Iris pigment epithelial cell (primary cell): ENCODE results near the gene ARHGAP6.
A peak's percentile ranks its signal among the peaks of the same experiment; 100 is the strongest.
"Not testable (repeated sequence)": the region's sequence is repeated elsewhere in the genome, so short reads cannot be mapped to it uniquely, and the experiment has no call there.

Experiments used
- DNase-seq: peaks from one replicate; pipeline ENCODE4 v3.0.0-alpha.2; 2011; ENCODE audit warnings: low read depth

ARHGAP6 gene

DNA sequence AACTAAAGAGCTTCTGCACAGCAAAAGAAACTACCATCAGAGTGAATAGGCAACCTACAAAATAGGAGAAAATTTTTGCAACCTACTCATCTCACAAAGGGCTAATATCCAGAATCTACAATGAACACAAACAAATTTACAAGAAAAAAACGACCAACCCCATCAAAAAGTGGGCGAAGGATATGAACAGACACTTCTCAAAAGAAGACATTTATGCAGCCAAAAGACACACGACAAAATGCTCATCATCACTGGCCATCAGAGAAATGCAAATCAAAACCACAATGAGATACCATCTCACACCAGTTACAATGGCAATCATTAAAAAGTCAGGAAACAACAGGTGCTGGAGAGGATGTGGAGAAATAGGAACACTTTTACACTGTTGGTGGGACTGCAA, 304.1 kb downstream of the ARHGAP6 start:
- not testable (repeated sequence) for DNase-seq

DNA sequence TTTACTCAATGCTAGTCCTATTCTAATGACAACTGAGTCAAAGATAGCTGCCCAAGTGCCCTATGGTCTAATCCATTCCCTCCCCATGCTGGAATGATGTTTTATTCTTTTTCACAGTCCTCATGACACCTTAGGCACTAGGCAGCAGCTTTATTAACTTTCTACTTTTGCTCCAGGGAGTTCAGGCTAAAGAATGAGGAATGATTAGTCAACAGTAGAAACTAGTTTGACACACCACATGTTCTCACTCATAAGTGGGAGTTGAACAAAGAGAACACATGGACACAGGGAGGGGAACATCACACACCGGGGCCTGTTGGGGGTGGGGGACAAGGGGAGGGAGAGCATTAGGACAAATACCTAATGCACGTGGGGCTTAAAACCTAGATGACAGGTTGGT, 309.8 kb downstream of the ARHGAP6 start:
- DNase-seq, result not testable (repeated sequence)

DNA sequence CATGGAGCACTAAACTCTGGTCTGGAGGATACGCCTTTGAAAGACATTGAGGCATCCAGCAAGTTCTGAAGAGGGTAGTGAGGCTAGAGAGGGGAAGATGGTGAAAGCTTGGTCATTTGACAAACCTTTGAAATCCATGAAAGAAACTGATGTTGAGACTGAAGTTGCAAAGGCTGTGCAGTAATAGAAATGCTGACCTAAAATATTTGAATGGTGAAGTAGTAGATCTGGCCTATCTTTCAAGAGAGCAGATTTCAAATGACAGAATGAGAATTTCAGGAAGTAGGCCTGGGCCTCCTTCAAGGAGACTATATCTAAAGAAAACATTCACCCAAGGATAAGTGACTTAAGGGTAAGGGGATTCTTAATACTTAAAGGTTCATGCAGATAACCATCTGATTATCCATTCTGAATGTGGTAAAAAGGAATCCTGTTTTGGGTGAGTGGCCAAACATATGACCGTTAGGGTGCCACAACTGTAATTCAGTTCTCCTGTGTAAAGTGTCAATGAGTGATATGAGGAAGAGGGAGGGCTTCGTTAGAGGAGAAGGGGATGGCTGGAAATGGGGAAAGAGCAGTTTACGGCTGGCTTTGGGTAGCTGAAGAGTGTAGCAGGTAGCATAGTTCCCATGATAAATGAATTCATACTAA, 310.3 kb downstream of the ARHGAP6 start:
- DNase-seq, result no peak

DNA sequence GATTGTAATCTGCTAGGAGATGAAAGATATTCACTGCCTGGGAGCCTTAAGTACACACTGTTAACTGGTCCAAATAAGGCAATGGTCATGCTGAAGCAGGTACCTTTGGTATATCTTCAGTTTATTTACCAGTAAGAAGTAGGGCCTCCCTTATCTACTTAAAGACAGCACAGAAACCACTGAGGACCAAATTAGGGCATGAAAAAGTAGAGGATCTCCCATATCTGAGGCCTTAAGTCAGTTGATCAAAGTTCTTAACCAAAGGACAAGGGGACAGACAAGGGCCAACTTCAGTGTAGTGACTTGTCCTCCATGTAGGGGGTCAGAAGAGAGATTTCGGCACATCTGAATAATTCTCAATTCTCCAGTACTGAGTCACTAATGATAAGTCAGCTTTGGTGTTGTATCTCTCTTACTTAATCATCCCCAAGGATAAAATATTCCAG, 313.4 kb downstream of the ARHGAP6 start:
- peak; percentile 38 for DNase-seq

DNA sequence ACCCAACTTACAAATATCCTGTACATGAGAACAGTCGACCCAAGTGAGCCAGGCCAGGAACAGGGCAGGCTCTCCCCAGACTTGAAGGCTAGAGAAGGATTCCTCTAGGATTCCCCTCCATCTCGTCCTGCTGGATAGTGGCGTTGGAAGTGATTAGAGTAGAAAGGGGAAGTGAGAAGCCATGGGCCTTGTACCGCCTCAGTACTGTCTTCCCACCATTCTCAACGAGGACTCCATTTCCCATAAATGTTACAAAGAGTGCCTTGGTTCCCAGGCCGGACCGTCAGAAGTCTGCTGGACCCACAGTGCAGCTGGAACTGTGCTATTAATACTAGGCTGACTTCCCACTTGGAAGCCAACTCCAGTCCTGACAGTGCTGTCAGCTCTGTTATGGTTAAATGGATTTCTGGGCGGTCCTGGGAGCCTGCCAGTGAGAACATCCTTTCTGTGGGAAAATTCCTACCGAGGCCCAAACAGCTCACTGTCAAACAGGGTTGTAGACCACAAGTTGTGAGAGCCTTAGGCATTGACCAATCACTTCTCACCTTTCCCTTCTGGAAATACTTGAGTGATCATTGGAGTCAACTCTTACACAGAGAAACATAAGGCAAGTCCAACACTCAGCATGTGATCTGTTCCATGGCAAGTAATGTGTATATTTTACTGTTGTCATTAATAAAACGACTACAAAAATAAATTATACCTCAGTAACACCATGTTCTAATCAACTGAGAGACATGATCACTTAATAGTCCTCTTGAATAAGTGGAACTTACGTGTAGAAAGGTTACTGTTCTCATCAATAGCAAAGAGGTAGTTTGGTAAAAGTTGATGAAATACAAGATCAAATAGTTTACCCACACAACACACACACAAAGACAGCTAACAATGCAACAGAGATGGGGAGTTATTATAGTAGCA, 314.1 kb downstream of the ARHGAP6 start:
- DNase-seq, result peak; percentile 84

DNA sequence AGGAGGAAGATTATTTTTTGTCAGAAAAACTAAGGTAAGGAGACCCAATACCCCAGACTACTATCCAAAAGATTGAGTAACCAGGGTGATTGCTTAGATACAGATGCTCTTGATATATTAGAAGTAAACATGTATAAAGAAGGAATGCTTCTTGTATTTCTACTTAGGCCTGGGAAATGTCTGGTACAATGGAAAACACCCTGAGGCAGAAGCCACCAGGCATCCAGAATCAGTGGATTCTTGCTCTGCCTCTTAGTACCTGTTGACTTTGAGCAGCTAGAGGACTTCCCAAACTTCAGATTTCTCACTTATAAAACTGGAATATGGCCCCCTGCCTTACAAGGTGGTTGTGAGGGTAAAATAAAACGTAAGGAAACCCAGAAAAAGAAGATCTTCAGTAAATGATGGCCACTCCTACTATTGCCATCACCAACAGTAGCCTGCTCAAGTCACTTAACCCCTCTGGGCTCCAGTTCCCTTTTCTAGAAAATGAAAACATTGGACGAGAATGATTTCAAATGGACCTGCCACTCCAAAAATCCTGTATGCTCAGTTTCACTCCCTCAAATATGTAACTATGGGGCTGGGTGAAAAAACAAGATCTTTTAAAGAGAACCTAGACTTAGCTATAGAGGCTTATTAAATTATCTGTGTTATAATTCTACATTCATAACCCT, 315.9 kb downstream of the ARHGAP6 start:
- DNase-seq, result no peak

DNA sequence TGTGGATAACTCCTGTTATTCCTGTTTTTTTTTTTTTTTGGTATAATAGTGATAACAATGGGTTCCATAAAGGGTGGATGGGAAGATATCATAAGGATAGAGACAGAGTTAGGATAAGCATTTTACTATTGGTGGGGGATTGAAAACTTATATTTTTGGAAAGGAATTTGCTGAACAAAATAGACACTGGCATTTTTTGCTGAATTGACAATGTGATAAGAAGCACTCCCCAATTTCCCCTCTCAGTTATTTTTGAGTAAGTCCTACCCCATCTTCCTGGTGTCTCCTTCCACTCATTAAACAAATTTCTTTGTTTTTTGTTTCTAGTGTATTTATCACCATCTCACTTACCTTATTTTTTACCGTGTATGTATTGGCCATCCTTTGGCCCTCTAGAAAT, 316.7 kb downstream of the ARHGAP6 start:
- no peak for DNase-seq

DNA sequence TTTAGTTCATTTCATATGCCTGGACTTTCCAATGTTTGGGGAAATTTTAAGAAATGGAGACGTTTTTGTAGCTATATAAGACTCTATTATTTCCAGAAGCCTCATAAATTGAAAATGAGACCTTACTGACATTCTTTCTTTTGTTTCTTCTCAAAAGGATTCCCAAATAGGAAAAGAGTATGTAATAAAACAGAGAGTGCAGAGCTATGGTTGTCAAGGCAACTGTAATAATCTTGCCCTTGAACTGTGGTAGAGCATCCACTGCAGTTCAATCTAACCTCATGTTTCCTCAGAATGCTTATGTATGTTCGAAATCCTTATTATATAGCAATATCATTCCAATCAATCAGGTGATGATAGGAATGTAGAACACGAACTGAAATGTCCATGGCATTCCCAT, 318.4 kb downstream of the ARHGAP6 start:
- DNase-seq, result no peak

DNA sequence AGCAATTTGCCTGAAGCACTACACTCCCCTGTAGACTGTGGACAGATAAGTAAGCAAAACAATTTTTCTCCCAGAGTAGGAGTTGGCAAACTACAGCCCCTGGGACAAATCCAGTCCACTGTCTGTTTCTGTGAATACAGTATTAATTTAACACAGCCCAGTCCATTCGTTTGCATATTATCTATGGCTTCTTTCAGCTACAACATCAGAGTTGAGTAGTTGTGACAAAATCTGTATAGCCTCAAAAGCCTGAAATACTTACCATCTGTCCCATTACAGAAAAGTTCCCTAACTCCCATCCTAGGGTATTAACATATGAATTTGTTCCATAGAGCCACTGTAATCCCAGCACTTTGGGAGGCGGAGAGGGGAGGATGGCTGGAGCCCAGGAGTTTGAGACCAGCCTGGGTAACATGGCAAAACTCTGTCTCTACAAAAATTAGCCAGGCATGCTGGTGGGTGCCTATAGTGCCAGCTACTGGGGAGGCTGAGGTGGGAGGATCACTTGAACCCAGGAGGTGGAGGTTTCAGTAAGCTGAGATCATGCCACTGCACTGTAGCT, 319.5 kb downstream of the ARHGAP6 start:
- no peak for DNase-seq

DNA sequence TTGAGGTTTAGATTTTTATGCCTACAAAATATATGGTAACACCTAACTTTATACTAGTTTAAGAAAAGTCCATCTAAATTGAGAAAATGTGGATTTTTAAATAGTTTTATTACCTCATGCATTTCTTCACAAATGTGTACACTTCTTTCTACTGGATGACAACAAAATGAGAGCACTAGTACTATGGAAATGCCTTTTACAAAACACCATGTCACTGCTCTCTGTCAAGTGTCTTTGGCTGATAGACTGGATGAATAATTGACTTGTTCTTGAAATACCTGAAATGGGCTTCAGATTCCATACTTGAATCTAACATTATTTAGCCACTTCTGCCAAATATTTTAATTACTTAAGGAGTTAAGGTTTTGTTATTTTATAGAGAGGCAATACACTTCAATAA, 323.0 kb downstream of the ARHGAP6 start:
- DNase-seq, result no peak

DNA sequence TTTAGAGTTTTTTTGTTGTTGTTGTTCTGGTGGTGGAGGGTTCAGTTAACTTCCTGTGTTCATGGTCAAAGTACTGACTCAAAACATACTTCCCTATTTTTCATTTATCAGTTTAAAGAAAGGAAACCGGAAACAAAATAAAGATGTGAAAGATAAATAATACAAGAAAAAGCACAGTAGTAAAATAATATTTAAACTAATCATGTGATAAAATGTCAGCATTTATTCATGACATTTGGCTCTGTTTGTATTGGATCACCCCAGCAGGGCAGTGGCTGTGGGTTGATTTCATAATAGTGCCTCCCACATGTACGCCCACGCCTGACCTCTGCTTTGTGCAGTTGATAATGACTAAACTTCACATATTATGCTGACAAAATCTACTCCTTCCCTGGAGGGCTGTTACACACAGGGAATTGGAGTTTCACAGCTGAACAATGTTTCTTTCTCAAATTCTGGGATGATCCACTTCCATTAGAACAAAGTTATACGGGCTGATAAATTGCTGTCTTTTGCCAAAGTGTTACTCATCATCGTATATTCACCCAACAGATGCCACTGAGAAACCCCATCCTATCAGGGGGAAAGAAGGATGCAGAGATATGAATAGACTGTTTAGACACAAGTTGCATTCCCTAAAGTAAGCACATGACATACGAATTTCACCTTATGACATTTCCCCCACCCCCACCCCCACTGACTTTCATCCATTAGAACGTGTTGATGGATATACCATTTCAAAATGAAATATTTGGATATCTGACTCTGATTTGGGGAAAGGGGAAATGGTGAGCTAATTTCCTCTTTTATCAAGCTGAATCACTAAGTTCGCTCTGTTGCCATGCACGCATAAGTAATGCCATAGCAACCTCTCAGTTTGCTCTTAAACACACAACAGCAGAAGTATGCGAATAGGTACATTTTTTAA, 324.2 kb downstream of the ARHGAP6 start:
- DNase-seq, result peak; percentile 88

DNA sequence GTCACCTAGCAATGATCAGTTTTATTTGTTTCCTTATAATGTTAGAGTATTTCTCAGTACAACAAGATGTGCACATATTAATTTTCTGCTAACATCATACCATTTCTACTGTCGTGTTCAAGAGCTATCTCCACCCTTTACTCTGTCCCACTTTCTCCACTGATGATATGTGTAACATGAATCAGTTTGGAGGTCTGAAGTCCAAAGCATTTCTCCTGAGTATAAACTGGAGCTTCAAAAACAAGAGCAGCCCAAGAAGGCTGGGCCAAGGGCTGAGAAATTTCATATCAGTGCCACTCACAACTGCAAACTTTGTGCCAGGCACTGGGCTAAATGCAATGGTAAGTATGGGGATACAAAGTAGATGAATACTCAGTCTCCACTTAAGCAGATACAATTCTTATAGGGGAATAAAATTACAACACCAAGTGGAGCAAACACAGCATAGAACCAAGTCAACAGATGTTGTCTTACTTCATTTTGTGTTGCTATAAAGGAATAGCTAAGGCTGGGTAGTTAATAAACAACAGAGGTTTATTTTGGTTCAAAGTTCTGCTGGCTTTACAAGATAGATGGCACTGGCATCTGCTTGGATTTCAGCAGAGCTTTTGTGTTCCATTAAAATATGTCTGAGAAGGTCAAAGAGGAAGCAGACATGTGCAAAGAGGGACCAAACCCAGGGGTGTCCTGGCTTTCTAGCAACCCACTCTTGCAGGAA, 328.3 kb downstream of the ARHGAP6 start:
- DNase-seq, result no peak

DNA sequence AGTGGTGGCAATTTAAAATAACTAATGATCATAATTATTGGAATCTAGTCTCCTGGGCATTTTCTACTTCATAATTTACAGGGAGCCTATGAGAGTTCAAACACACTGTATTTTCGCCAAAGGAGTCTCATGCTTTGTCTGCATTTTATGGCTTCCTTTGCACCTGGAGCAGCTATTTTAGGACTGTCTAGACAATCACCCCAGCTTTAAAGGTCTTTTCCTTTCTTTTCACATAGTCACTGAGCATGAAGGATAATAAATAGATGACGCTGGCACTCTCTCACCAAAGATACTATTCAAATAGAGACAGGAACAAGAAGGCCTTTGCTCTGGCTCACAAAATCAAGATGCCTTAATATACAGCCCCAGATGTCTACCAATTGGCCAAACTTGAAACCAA, 329.5 kb downstream of the ARHGAP6 start:
- DNase-seq, result no peak

DNA sequence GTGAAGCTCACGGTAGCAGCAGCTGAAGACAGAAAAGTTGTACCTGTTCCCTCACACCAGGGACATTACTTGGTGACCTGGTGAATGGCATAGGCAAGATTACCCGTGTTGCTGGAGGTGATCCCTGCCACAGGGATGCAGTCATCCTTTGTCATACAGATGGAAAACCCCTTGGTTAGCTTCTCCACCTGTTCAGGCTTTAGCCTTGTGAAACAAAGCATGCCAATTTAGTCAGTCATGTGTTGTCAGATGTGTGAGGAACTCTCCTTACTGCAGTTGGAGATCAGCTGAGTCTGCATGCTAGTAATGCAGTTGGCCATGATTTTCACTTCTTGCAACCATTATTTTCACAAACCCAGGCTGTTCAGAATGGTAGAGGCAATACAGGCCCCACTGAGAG, 331.6 kb downstream of the ARHGAP6 start:
- DNase-seq, result no peak

DNA sequence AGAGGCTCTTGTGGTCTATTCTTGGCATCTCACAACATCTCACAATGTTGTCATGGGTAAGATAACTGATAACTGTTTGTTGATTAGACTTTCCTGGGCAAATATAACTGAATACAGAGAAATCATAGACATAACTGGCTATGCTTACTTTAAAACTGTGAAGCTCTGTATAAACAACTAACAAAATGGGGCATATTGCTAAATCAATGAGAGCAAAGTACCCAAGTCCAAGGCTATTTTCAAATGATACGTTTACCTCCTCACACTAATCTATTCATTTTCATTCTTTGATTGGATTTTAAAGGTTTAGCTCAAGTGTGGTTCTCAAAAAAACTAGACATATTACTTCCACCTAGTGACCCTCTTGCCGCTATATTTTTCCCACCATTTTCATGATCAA, 333.9 kb downstream of the ARHGAP6 start:
- no peak for DNase-seq

DNA sequence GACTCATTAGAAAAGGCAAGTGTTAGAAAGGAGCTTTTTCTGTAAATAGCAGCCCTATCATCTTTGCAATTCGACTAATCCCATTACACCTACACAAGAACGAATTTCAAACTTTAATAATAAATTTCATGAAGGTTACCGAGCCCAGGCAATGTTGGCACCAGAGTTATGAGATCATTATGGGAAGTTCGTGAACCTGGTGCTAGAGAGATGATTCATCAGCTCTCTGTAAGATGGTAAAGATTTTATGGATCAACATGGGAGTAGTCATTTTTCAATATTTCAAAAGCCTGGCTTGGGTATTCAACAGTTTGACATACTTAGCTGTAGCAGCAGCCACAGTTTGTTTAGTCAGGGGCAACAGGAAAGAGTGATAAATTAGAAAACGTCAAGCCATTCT, 336.7 kb downstream of the ARHGAP6 start:
- DNase-seq, result peak; percentile 34

DNA sequence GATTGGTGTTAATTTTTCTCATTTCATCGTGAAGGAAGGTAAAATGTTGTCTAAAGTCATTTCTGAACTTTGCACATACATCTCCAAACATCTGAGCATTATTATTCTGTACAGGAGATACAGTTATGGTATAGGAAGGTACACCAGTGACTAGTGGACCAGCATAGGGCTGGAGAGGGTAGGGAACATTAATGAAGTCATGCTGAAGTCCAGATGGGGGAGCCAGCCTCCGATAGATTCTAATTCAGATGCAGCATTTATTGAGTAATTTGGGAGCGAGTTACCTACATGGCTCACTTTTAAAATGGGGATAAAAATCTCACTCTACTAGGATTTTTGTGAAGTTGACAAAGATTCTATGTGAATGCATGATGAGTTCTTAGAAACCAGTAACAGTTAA, 337.6 kb downstream of the ARHGAP6 start:
- no peak for DNase-seq

DNA sequence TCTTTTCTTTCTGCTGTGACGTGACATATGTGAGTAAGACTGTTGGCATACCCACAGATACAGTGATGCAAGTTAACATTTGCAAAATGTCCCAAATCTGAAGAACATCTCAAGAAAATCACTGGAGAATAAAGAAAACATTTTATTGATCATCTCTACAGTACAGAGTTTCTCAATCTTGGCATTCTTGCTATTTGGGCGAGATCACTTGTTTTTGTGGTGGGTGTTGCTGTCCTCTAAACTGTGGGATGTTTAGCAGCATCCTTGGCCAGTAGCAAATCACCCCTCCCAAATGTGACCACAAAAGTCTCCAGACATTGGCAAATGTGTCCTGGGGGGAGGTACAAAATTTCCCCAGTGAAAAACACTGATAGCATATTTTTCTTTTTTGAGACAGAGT, 343.7 kb downstream of the ARHGAP6 start:
- DNase-seq, result no peak

DNA sequence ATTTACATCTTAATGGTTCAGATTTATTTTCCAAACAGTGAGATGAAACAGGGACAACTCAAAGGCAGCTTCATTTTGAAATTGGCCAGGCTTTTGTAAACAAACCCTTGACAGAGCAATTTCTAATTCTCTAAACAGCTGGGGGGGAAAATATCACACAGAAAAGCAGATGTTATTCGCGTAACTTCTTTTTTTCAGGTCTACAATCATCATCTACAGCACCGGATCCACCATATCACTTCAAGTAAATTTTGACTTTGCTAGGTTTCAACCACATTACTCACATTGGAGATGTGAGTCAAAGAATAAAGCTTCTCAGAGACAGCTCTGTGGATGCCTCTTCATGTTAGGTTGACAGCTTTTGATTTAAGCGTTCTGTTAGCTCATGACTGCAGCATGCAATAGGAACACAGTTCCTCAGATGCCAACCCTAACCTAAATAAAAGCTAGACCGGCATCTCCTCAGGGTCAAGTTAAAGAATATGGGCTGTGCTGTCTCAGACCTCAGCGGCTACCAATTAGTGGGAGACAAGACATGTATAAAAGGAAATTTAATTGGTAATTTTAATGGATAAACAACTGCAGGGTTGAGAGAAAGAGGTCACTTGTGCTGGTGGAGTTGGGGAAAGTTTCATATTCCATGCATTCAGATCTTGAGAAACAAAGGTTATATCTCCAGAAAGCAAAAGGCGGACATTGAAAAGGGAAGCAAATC, 345.8 kb downstream of the ARHGAP6 start:
- DNase-seq, result peak; percentile 13

DNA sequence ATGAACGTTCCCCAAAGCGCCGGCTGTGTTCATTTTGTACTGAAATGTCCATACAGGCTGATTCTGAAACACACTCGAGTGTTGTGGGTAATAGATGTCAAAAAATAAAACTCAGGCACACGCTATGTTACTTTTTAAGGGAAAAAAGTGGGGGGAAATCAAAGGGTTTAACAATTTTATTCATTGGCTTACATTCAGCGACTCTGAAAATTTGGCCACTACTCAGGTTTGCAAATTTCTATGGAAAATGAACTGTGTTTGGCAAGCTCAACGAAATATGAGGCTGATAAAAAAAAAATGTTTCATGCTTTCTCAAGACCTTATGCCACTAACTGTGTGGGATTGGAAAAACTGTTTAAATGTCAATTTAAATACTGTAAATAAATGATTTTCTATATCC, 354.0 kb downstream of the ARHGAP6 start:
- DNase-seq, result no peak
